ENCODE results near the gene RHCG.

DNA sequence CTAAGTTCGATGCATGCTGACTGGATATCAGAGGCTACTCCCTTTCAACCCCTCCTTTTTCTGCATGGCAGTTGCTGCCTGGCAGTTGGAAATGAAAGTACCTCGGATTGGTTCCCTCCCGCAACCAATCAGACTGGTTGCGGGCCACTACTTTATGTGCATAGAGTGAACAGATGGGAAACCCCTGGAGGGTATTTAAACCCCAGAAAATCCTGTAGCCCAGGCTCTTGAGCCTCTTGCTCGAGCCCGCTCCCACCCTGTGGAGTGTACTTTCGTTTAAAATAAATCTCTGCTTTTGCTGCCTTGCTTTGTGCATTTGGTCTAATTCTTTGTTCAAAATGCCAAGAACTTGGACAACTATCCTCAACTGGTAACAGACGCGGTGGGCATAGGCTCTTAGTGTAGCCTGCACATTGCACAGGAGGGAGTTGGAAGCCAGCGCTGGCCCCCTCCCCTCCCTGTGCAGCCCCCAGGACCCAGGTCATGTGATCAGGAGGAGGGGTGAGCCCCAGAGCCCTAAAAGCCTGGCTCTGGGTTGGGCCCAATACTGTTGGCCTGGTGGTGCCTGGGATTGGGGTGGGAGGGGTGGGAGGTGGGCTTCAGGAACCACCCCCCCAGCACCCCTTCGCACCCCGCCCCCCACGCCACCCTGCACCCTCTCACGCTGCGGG is 26.8 kb downstream of the RHCG start:
- no peak for TF ChIP-seq GATA3 (IDR thresholded peaks at IDR 0.05; ENCODE audit: low read depth, low read length)
- TF ChIP-seq GATA2 (IDR thresholded peaks at IDR 0.05; ENCODE audit: low read depth, low read length): no peak
